Bronchial epithelial cell (primary cell): ENCODE data around the gene CELF4. TPM values are rescaled to one million over a fixed set of nuclear protein-coding genes. Genes with fewer than 3 reads are reported as not detected.

ENCODE experiments used
- DNase-seq: peaks from one replicate; pipeline ENCODE4 v3.0.0-alpha.2; 2010; ENCODE audit warnings: low read depth
- FAIRE-seq: peaks from 2 replicates; lab custom pipeline; 2011; peaks lifted over from hg19 to GRCh38; lab: Jason Lieb, UNC
- H3K27me3 ChIP-seq: 2 replicates; pipeline ENCODE4 v1.5.1; 2011; ENCODE audit warnings: low read length; ENCODE audit not compliant: control insufficient read depth, insufficient read depth
- H3K36me3 ChIP-seq: 2 replicates; pipeline ENCODE4 v1.5.1; 2011; ENCODE audit warnings: low read length; ENCODE audit not compliant: control insufficient read depth, insufficient read depth
- H3K4me3 ChIP-seq: 2 replicates; pipeline ENCODE4 v1.5.1; 2011; ENCODE audit warnings: mild to moderate bottlenecking, low read depth, low read length, control low read depth
- CTCF ChIP-seq: IDR thresholded peaks from 2 replicates; pipeline ENCODE4 v1.5.1; 2011; ENCODE audit warnings: mild to moderate bottlenecking, moderate library complexity, low read length, control low read depth, inconsistent platforms; ENCODE audit not compliant: insufficient read depth, severe bottlenecking
- total RNA-seq: library from RNA; depleted of rRNA; stranded (reverse); fragments of >200 nt; gene quantifications from 2 replicates; pipeline ENCODE4 v1.2.1, GENCODE V29; 2014

CELF4 gene
- total RNA-seq, 1 donor from 2014 or later, result not detected

- H3K27me3 ChIP-seq, result peaks cover 1% of the 10 kb centered on the region
- no peak for FAIRE-seq
- no peak for TF ChIP-seq CTCF
- H3K36me3 ChIP-seq, result no peaks in the 10 kb centered on the region
- H3K4me3 ChIP-seq, result no peak overlapping the region
- DNase-seq, result no peak
Measured at GRCh38 chr18:37552286-37552685, 13.3 kb downstream of the CELF4 start.

- no peak for TF ChIP-seq CTCF
- H3K36me3 ChIP-seq, result no peaks in the 10 kb centered on the region
- no peak overlapping the region for H3K4me3 ChIP-seq
- no peak for FAIRE-seq
- H3K27me3 ChIP-seq, result peaks cover 1% of the 10 kb centered on the region
- no peak for DNase-seq
Measured at GRCh38 chr18:37551846-37552245, 13.8 kb downstream of the CELF4 start.

GRCh38 chr18:37551249-37551648 is 14.3 kb downstream of the CELF4 start:
- TF ChIP-seq CTCF, result no peak
- no peak overlapping the region for H3K4me3 ChIP-seq
- DNase-seq (no peak), FAIRE-seq (no peak)
- no peaks in the 10 kb centered on the region for H3K27me3 ChIP-seq
- H3K36me3 ChIP-seq, result no peaks in the 10 kb centered on the region

GRCh38 chr18:37550118-37550875 is 15.3 kb downstream of the CELF4 start:
- DNase-seq, result no peak
- Histone ChIP-seq H3K27me3 (no peaks in the 10 kb centered on the region), H3K36me3 (no peaks in the 10 kb centered on the region), H3K4me3 (no peak overlapping the region)
- no peak for TF ChIP-seq CTCF
- no peak for FAIRE-seq

GRCh38 chr18:37548679-37549289 is 16.8 kb downstream of the CELF4 start:
- Histone ChIP-seq H3K36me3 (no peaks in the 10 kb centered on the region), H3K4me3 (no peak overlapping the region), H3K27me3 (peaks cover 2% of the 10 kb centered on the region)
- TF ChIP-seq CTCF, result no peak
- no peak for DNase-seq
- FAIRE-seq, result no peak
